Tibial artery (tissue), 4 donors: ENCODE data around the gene CCDC141.

ENCODE experiments used
- DNase-seq, 2 donors: peaks; one replicate each; pipeline ENCODE4 v3.0.0-alpha.2; 2019
- H3K27ac ChIP-seq, 2 donors: fragments of 200-600 bp; sonication (generic) in 1 of 2; 1 replicate in 1 of 2; 2 replicates in 1 of 2; pipeline ENCODE4 v1.5.1; 2018 to 2019; ENCODE audit warnings: mild to moderate bottlenecking in 1 of 2
- H3K27me3 ChIP-seq, 2 donors: fragments of 200-600 bp; sonication (generic) in 1 of 2; one replicate each; pipeline versions ENCODE4 v1.5.1 to v1.6.0; 2016 to 2019
- H3K36me3 ChIP-seq, 3 donors: fragments of 200-600 bp; sonication (generic) in 2 of 3; one replicate each; pipeline ENCODE4 v1.5.1; 2016 to 2019; ENCODE audit warnings: mild to moderate bottlenecking in 2 of 3
- H3K4me1 ChIP-seq, 4 donors: fragments of 200-600 bp; sonication (generic) in 2 of 4; 1 replicate in 3 of 4; 2 replicates in 1 of 4; pipeline ENCODE4 v1.5.1; 2016 to 2019
- H3K4me3 ChIP-seq, 2 donors: fragments of 200-600 bp; sonication (generic) in 1 of 2; 1 replicate in 1 of 2; 2 replicates in 1 of 2; pipeline ENCODE4 v1.5.1; 2018 to 2019; ENCODE audit warnings: mild to moderate bottlenecking in 2 of 2
- H3K9me3 ChIP-seq, 3 donors: fragments of 200-600 bp; sonication (generic) in 1 of 3; one replicate each; pipeline ENCODE4 v1.5.1; 2016 to 2019
- intact Hi-C: fragments of 100-400 bp; cut with DNase I; formaldehyde crosslinking; loops from one replicate; pipeline ENCODE4 v1.15.0; 2023; ENCODE audit warnings: low total_unique reads
- TF ChIP-seq, protein P1 (sequence below), 2 experiments: fragments of 200-600 bp in 1 of 2; fragments of 450-650 bp in 1 of 2; IDR thresholded peaks; one replicate each; pipeline ENCODE4 v1.5.1; 2017 to 2019; ENCODE audit warnings: antibody characterized with exemption in 2 of 2, mild to moderate bottlenecking in 1 of 2, moderate library complexity in 1 of 2

CCDC141 gene

DNA sequence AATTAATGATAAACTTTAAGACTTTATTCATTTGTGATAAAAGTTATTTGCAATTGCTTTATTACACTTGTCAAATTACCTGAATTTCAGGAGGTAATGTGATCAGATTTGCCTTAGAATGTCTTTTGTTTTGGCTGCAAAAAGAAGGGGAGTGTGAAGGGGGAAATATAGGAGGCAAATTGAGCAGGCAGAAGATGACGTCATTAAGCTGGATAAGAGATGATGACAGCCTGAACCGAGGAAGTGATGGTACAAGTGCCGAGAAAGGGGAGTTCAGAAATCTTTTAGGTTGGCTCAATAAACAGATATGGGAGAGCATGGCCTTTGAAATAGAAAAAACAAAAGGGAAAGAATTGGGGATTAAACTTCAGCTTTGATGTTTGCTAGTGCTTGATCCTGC, 169.7 kb downstream of the CCDC141 start:
- Histone ChIP-seq H3K4me1 (peaks cover 0 to 27% (median 1%) of the 10 kb centered on the region in 4 donors), H3K27ac (no peak overlapping the region), H3K27me3 (no peaks in the 10 kb centered on the region), H3K9me3 (no peaks in the 10 kb centered on the region), H3K4me3 (no peak overlapping the region), H3K36me3 (no peaks in the 10 kb centered on the region)
- intact Hi-C loops: no loop called here
- TF ChIP-seq, protein P1, sequence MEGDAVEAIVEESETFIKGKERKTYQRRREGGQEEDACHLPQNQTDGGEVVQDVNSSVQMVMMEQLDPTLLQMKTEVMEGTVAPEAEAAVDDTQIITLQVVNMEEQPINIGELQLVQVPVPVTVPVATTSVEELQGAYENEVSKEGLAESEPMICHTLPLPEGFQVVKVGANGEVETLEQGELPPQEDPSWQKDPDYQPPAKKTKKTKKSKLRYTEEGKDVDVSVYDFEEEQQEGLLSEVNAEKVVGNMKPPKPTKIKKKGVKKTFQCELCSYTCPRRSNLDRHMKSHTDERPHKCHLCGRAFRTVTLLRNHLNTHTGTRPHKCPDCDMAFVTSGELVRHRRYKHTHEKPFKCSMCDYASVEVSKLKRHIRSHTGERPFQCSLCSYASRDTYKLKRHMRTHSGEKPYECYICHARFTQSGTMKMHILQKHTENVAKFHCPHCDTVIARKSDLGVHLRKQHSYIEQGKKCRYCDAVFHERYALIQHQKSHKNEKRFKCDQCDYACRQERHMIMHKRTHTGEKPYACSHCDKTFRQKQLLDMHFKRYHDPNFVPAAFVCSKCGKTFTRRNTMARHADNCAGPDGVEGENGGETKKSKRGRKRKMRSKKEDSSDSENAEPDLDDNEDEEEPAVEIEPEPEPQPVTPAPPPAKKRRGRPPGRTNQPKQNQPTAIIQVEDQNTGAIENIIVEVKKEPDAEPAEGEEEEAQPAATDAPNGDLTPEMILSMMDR (IDR thresholded peaks at IDR 0.05): no peak
- no peak for DNase-seq

DNA sequence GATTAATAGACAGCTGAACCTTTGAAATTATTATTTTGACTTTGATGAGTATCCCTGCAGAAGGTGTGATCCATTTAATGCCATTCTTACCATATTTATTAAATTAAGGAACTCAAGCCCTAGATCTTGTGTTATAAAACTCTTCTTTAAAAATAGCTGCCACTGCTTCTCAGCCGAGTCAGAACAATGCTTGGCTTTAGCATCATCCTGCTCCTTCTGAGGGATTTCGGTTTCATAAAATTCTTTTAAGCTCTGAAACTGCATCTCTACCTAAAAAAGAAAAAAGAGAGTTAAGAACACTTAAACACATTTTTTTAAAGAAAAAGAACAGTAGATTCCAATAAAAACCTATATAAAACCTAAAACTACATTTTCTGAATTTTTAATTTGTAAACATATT, 172.1 kb downstream of the CCDC141 start:
- TF ChIP-seq, protein P1 (IDR thresholded peaks at IDR 0.05): no peak
- Histone ChIP-seq H3K4me1 (peaks cover 0 to 42% (median 7%) of the 10 kb centered on the region in 4 donors), H3K27me3 (no peaks in the 10 kb centered on the region), H3K27ac (peak overlapping the region in 1 of 2 donors; percentile 1), H3K36me3 (no peaks in the 10 kb centered on the region), H3K9me3 (no peaks in the 10 kb centered on the region), H3K4me3 (no peak overlapping the region)
- DNase-seq: no peak
- intact Hi-C loops: no loop called here

DNA sequence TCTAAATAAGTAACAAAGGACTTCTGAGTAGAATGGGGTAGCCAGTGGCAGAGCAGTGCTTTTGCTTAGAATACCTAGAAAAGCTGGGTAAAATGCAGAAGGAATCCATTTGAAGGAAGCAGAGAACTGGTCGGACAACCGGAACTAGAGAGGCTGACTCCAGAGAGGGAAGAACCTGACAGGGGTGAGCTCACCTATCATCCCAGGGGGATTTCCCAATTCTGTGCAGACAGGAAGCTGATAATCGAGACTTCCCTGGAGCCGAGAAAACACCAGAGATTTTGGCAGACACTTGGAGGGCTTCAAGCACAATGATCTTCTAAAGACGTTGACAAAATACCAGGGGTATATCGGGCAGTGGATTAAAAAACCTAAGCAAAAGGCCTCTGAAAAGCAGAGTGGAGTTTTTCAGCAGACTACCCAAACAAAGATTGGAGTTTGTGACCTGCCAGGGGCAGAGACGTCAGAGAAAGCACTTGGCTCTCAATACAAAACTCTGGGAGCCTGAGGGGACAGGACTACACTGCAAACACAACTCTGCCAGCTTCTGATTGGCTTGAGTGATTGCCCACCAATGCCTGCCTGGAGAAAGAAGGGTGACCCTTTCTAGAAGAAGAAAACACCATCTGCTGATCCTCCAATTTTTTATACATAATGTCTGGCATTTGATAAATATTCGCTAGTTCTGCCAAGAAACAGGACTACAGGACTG, 175.3 kb downstream of the CCDC141 start:
- H3K4me1 ChIP-seq: peaks cover 0 to 37% (median 7%) of the 10 kb centered on the region in 4 donors
- peak overlapping the region; percentile 55 to 71 for H3K27ac ChIP-seq
- intact Hi-C loops: no loop called here
- no peaks in the 10 kb centered on the region for H3K36me3 ChIP-seq
- H3K4me3 ChIP-seq: no peak overlapping the region
- H3K27me3 ChIP-seq: no peaks in the 10 kb centered on the region
- TF ChIP-seq, protein P1 (IDR thresholded peaks at IDR 0.05): no peak
- no peaks in the 10 kb centered on the region for H3K9me3 ChIP-seq
- DNase-seq: peak in 1 of 2 donors; percentile 72

DNA sequence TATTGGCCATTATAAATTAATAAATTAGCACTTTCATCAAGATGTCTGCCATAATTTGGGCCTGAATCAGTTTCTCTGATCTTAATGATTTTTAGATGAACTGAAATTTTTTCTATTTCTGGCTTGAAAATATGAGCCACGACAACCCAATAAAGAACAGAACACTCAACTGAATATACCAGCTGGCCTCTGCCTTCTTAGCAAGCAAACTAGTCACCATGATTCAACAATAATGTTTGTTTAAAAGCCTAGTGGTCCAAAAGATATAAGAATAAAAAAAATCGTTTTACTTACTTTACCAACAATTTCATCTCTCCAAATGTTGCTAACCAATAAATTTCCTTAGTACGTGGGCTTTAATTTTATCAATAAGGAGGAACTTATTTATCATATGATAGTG, 176.0 kb downstream of the CCDC141 start:
- intact Hi-C loops: no loop called here
- no peak for DNase-seq
- no peak overlapping the region for H3K4me3 ChIP-seq
- peak overlapping the region; percentile 55 to 71 for H3K27ac ChIP-seq
- H3K9me3 ChIP-seq: no peaks in the 10 kb centered on the region
- TF ChIP-seq, protein P1 (IDR thresholded peaks at IDR 0.05): peak in 1 of 2 experiments; percentile 10
- no peaks in the 10 kb centered on the region for H3K27me3 ChIP-seq
- H3K4me1 ChIP-seq: peaks cover 0 to 37% (median 7%) of the 10 kb centered on the region in 4 donors
- H3K36me3 ChIP-seq: no peaks in the 10 kb centered on the region

DNA sequence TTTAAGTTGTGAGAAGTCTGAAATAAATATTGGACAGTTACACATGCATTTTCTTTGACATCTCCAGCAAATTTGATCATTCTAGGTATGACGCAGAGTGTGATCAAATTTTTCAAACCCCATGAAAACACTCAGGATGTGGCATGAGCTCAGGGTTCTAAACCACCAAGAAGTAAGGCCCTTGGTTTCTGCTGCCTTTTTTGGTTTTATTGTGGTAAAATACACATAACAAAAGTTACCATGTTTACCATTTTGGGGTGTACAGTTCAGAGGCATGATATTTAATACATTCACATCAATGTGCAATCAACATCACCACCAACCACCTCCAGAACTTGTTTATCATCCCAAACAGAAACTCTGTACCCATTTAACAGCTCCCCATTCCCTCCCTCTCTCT, 178.4 kb downstream of the CCDC141 start:
- peaks cover 0 to 23% (median 7%) of the 10 kb centered on the region in 4 donors for H3K4me1 ChIP-seq
- H3K27me3 ChIP-seq: no peaks in the 10 kb centered on the region
- no peaks in the 10 kb centered on the region for H3K36me3 ChIP-seq
- intact Hi-C loops: no loop called here
- TF ChIP-seq, protein P1 (IDR thresholded peaks at IDR 0.05): no peak
- no peak for DNase-seq
- no peaks in the 10 kb centered on the region for H3K9me3 ChIP-seq
- no peak overlapping the region for H3K4me3 ChIP-seq
- no peak overlapping the region for H3K27ac ChIP-seq
